Measurements from ENCODE around the gene FURIN. TPM values are rescaled to one million over a fixed set of nuclear protein-coding genes. Genes with fewer than 3 reads are reported as not detected.
A peak's percentile ranks its signal among the peaks of the same experiment; 100 is the strongest.
"Not testable (repeated sequence)": the region's sequence is repeated elsewhere in the genome, so short reads cannot be mapped to it uniquely, and the experiment has no call there.

The FURIN gene
- total RNA-seq, 1 donor from 2014 or later = 47.6 TPM

DNA sequence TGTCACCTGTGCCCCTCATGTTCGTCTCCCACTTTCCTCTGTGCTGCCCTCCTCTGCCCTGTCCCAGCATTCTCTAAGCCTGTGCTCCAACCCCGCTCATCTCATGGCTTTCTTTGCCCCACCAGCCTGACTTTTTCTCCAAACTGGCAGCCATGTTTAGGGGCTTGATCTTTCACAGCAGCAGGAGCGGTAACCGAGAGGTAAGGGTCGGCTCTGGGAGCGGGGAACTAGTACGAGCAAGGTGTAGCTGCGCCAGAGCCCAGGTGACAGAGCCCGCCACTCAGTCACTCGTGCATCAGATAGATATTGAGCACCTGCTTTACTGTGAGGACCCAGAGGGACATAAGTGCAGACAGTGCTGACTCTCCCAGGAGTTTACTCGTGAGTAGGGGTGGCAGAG, 48.1 kb downstream of the FURIN start:
- H3K27me3 ChIP-seq = no peaks in the 10 kb centered on the region
- intact Hi-C loops (cut with DNase I) = no loop called here
- TF ChIP-seq CTCF (IDR thresholded peaks at IDR 0.05) (no peak), POLR2AphosphoS5 (IDR thresholded peaks at IDR 0.05; ENCODE audit: insufficient read depth in 1 of 2, low read depth in 1 of 2) (no peak), POLR2A (IDR thresholded peaks at IDR 0.05) (no peak)
- H3K4me3 ChIP-seq = no peak overlapping the region
- no peak overlapping the region for H3K27ac ChIP-seq
- H3K9me3 ChIP-seq = no peaks in the 10 kb centered on the region
- H3K36me3 ChIP-seq = peaks cover 5 to 86% of the 10 kb centered on the region in 2 donors
- peak in 1 of 2 donors; percentile 93 for DNase-seq (ENCODE audit: extremely low spot score in 2 of 2)
- H3K4me1 ChIP-seq = no peaks in the 10 kb centered on the region

DNA sequence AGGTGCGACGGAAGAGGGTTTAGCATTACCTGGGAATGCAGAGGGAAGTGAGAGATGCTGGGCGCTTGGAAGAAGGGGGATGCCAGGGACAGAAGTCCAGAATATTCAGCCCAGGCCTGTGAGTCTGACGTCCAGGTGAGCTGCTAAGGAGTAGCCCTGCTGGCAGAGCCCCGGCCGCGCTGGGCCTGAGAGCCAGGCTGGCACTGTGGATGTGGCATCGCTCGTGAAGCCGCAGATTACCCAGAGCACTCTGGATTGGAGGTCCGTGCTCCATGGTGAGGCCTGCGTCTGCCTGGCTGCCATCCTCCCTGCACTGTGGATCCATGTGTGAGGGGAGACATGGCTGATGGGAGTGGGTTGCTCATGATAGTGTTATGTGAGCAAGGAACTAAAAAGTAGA, 49.2 kb downstream of the FURIN start:
- Histone ChIP-seq H3K9me3 (no peaks in the 10 kb centered on the region), H3K4me1 (no peaks in the 10 kb centered on the region), H3K27ac (no peak overlapping the region), H3K27me3 (no peaks in the 10 kb centered on the region), H3K4me3 (no peak overlapping the region), H3K36me3 (peaks cover 5 to 75% of the 10 kb centered on the region in 2 donors)
- no peak for DNase-seq (ENCODE audit: extremely low spot score in 2 of 2)
- intact Hi-C loops (cut with DNase I) = no loop called here
- TF ChIP-seq CTCF (IDR thresholded peaks at IDR 0.05) = no peak
- no peak for TF ChIP-seq POLR2A (IDR thresholded peaks at IDR 0.05)
- no peak for TF ChIP-seq POLR2AphosphoS5 (IDR thresholded peaks at IDR 0.05; ENCODE audit: insufficient read depth in 1 of 2, low read depth in 1 of 2)

- H3K4me3 ChIP-seq = no peak overlapping the region
- H3K27me3 ChIP-seq = no peaks in the 10 kb centered on the region
- intact Hi-C loops (cut with DNase I) = no loop called here
- peak in 1 of 2 donors; percentile 70 for DNase-seq (ENCODE audit: extremely low spot score in 2 of 2)
- H3K9me3 ChIP-seq = no peaks in the 10 kb centered on the region
- TF ChIP-seq POLR2AphosphoS5 (IDR thresholded peaks at IDR 0.05; ENCODE audit: insufficient read depth in 1 of 2, low read depth in 1 of 2) (no peak), POLR2A (IDR thresholded peaks at IDR 0.05) (no peak), CTCF (IDR thresholded peaks at IDR 0.05) (no peak)
- peaks cover 0 to 69% of the 10 kb centered on the region in 2 donors for H3K36me3 ChIP-seq
- H3K4me1 ChIP-seq = no peaks in the 10 kb centered on the region
- no peak overlapping the region for H3K27ac ChIP-seq
These were observed 49.8 kb downstream of the FURIN start for GRCh38 chr15:90918034-90918788.

DNA sequence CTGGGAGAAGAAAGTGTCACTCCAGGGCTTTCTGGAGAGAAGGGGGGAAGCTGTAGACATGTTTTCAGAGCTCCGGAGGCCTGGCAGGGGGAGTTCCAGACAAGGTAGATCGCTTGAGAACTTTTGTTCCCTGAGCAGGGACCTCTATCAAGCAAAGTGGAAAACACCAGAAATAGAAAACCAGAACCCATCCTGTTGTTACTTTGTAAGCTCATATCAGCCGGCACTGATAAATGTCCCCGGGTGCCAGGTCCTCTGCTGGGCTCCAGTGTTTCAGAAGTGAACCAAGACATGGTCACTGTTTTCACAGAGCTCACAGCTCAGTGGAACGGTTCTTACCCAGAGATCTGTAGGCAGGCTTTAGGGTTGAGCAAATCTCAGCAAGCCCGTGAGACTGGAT, 50.4 kb downstream of the FURIN start:
- no peak overlapping the region for H3K27ac ChIP-seq
- TF ChIP-seq POLR2AphosphoS5 (IDR thresholded peaks at IDR 0.05; ENCODE audit: insufficient read depth in 1 of 2, low read depth in 1 of 2) (no peak), POLR2A (IDR thresholded peaks at IDR 0.05) (no peak), CTCF (IDR thresholded peaks at IDR 0.05) (no peak)
- no peaks in the 10 kb centered on the region for H3K4me1 ChIP-seq
- no peak for DNase-seq (ENCODE audit: extremely low spot score in 2 of 2)
- no peaks in the 10 kb centered on the region for H3K27me3 ChIP-seq
- no peak overlapping the region for H3K4me3 ChIP-seq
- peaks cover 0 to 63% of the 10 kb centered on the region in 2 donors for H3K36me3 ChIP-seq
- intact Hi-C loops (cut with DNase I) = no loop called here
- H3K9me3 ChIP-seq = no peaks in the 10 kb centered on the region

GRCh38 chr15:90921887-90922286, 53.5 kb downstream of the FURIN start:
- H3K9me3 ChIP-seq = no peaks in the 10 kb centered on the region

GRCh38 chr15:90922712-90923322, 54.4 kb downstream of the FURIN start:
- intact Hi-C loops (cut with DNase I); DNase-seq (ENCODE audit: extremely low spot score in 2 of 2); H3K4me3 ChIP-seq; H3K9me3 ChIP-seq; H3K27me3 ChIP-seq; H3K4me1 ChIP-seq; H3K27ac ChIP-seq: not testable (repeated sequence)
- peaks cover 0 to 27% of the 10 kb centered on the region in 2 donors for H3K36me3 ChIP-seq

More at GRCh38 chr15:90921887-90922286, 53.5 kb downstream of the FURIN start:
- Histone ChIP-seq H3K4me3 (no peak overlapping the region), H3K27ac (no peak overlapping the region), H3K36me3 (peaks cover 0 to 36% of the 10 kb centered on the region in 2 donors), H3K4me1 (no peaks in the 10 kb centered on the region), H3K27me3 (no peaks in the 10 kb centered on the region)
- TF ChIP-seq CTCF (IDR thresholded peaks at IDR 0.05) (no peak), POLR2AphosphoS5 (IDR thresholded peaks at IDR 0.05; ENCODE audit: insufficient read depth in 1 of 2, low read depth in 1 of 2) (no peak), POLR2A (IDR thresholded peaks at IDR 0.05) (no peak)
- intact Hi-C loops (cut with DNase I) = no loop called here
- DNase-seq (ENCODE audit: extremely low spot score in 2 of 2) = no peak

Measured in vagina (tissue), 2 donors.